ENCODE measurements around the gene LARP6.

The LARP6 gene

DNA sequence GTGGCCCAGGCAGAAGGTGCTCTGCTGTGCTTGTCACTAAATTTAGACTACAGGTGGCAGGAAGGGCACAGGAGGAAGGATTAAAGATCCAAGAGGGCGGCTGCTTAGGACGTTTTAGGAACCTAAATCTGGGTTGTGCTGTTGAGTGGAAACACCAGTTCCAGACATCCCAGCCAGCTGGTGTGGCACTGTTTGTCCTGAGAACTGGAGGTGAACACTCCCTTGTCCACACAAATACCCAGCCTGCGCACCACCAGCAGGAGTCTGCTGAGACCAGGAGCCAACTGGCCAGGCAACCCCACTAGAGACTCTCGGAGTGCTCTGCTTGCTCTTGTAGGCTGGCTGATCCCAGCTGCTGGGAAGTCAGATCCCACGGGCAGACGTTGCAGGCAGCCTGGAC lies 60.3 kb downstream of the LARP6 start:
- no peak for DNase-seq

DNA sequence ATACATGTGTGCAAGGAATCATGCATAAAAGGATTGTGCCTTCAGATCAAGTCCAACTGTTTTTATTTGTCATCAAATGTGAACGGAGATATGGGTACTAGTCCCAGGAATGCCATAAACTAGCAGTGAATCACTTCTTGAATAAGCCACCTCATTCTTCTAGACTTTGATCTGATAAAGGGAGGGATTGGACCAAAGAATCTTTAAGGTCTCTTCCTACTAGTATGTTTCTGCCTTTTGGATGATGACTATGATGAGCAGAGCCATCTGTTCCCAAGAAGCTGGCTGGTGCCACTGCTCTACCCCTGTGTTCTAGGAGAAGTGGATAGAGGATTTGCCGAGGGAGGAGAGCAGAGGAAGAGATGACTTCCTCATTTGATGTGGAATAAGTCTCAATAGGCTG lies 61.8 kb downstream of the LARP6 start:
- DNase-seq, result no peak

DNA sequence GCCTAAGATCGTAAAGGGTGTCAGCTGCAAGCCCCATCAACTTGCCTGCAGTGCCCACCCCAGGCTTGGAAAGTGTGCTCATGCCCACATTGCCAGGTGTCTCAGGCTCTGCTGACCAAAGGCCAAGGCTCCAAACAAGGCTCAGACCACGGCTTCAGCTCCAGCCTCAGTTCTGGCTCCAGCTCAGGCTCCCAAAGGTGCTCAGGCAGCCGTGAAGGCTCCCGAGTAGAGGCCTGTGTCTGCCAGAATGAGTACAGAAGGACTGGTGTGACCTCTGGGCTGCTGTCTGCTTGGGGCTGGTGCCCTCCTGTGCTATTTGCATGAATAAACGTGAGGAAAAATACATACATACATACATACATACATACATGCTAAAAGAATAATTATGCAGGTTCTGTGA lies 62.7 kb downstream of the LARP6 start:
- DNase-seq, result no peak

- no peak for DNase-seq
Measured at GRCh38 chr15:70789213-70789612, 64.7 kb downstream of the LARP6 start.

DNA sequence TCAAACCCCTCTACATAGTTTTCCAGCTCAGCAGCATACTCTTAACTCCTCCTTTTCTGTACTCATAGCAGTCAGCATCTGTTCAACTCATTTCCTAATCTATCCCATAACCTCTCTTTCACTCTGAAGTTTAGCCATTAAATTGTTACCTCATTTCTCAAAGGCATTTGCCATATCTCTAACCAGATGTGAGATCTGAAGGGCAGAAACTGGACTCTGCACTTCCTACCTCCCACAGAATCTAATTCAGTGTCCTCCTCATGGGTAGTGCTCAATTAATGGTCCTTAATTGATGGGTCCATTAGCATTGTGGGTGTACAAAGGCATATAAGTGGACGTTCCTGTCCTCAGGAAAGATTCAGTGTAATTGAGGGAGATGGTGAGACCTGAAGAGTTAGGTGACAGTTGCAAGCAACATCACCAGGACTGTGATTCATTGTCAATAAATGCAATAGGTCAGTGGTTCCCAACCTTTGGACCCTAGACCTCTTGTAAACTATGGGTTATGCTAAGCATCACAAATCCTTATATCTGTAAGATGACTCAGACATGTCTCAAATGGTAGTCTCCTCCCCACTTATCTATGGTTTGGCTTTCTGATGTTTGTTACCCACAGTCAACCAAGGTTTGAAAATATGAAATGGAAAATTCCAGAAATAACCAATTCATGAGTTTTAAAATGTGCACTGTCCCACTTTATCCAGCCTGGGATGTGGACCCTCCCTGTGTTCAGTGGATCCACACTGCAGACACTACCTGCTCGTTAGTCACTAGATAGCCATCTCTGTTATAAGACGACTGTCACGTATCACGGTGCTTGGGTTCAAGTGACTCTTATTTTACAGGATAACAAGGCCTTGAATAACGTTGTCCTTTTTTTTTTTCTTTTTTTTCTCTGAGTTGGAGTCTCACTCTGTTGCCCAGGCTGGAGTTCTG lies 65.6 kb downstream of the LARP6 start:
- no peak for DNase-seq

- DNase-seq, result no peak
Measured at GRCh38 chr15:70786996-70787395, 67.0 kb downstream of the LARP6 start.

GRCh38 chr15:70783610-70784022 lies 70.3 kb downstream of the LARP6 start:
- DNase-seq, result no peak

GRCh38 chr15:70783041-70783440 lies 70.9 kb downstream of the LARP6 start:
- DNase-seq, result no peak

- no peak for DNase-seq
Measured at GRCh38 chr15:70781236-70781635, 72.7 kb downstream of the LARP6 start.

Data from NCI-H526 treated with DMSO at 0.1 percent for 48 hours (cell line).